GM12878 (cell line): ENCODE measurements around the gene SATB2.

Experiments
- FOS ChIP-seq: IDR thresholded peaks from 3 replicates; pipeline ENCODE4 v1.6.1; 2011; ENCODE audit warnings: borderline replicate concordance; ENCODE audit not compliant: insufficient read length; ENCODE audit errors: extremely low read depth
- NR2C2 ChIP-seq: IDR thresholded peaks from 2 replicates; pipeline ENCODE4 v1.6.1; 2011; ENCODE audit warnings: borderline replicate concordance, low read depth; ENCODE audit not compliant: control insufficient read depth, insufficient read length
- RAD21 ChIP-seq: IDR thresholded peaks from 2 replicates; pipeline ENCODE4 v1.6.1; 2011; ENCODE audit warnings: mild to moderate bottlenecking, low read depth, low read length, moderate library complexity; ENCODE audit not compliant: insufficient read depth
- TF ChIP-seq, protein P1 (sequence below): fragments of 450-650 bp; IDR thresholded peaks from 2 replicates; pipeline ENCODE4 v1.6.1; 2017; ENCODE audit warnings: antibody characterized with exemption, mild to moderate bottlenecking, moderate library complexity

- no peak for TF ChIP-seq FOS
- TF ChIP-seq, protein P1, sequence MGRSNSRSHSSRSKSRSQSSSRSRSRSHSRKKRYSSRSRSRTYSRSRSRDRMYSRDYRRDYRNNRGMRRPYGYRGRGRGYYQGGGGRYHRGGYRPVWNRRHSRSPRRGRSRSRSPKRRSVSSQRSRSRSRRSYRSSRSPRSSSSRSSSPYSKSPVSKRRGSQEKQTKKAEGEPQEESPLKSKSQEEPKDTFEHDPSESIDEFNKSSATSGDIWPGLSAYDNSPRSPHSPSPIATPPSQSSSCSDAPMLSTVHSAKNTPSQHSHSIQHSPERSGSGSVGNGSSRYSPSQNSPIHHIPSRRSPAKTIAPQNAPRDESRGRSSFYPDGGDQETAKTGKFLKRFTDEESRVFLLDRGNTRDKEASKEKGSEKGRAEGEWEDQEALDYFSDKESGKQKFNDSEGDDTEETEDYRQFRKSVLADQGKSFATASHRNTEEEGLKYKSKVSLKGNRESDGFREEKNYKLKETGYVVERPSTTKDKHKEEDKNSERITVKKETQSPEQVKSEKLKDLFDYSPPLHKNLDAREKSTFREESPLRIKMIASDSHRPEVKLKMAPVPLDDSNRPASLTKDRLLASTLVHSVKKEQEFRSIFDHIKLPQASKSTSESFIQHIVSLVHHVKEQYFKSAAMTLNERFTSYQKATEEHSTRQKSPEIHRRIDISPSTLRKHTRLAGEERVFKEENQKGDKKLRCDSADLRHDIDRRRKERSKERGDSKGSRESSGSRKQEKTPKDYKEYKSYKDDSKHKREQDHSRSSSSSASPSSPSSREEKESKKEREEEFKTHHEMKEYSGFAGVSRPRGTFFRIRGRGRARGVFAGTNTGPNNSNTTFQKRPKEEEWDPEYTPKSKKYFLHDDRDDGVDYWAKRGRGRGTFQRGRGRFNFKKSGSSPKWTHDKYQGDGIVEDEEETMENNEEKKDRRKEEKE, result no peak
- no peak for TF ChIP-seq NR2C2
- no peak for TF ChIP-seq RAD21
Observed at GRCh38 chr2:199322151-199322550, 135.6 kb downstream of the SATB2 start.
